Uterus (tissue), 4 donors: Measurements from ENCODE around the gene UPF1. TPM values are rescaled to one million over a fixed set of nuclear protein-coding genes. Genes with fewer than 3 reads are reported as not detected.

ENCODE experiments used
- DNase-seq, 2 donors: peaks; one replicate each; pipeline ENCODE4 v3.0.0-alpha.2; 2019 to 2020
- H3K27ac ChIP-seq, 2 donors: fragments of 200-600 bp; sonication (generic); 1 replicate in 1 of 2; 2 replicates in 1 of 2; pipeline ENCODE4 v1.5.1; 2016 to 2018
- H3K27me3 ChIP-seq, 2 donors: fragments of 200-600 bp; sonication (generic); one replicate each; pipeline ENCODE4 v1.5.1; 2018 to 2019; ENCODE audit warnings: control low read depth in 1 of 2
- H3K36me3 ChIP-seq, 2 donors: fragments of 200-600 bp; sonication (generic); one replicate each; pipeline ENCODE4 v1.5.1; 2019; ENCODE audit warnings: control low read depth in 1 of 2
- H3K4me1 ChIP-seq, 2 donors: fragments of 200-600 bp; sonication (generic); one replicate each; pipeline ENCODE4 v1.5.1; 2018 to 2019; ENCODE audit warnings: control low read depth in 1 of 2
- H3K4me3 ChIP-seq, 2 donors: fragments of 200-600 bp; sonication (generic); 1 replicate in 1 of 2; 2 replicates in 1 of 2; pipeline ENCODE4 v1.5.1; 2018 to 2019; ENCODE audit warnings: mild to moderate bottlenecking in 1 of 2
- H3K9me3 ChIP-seq, 2 donors: fragments of 200-600 bp; sonication (generic); one replicate each; pipeline ENCODE4 v1.5.1; 2019; ENCODE audit warnings: control low read depth in 1 of 2
- POLR2A ChIP-seq, 2 donors: fragments of 450-650 bp; IDR thresholded peaks; one replicate each; pipeline ENCODE4 v1.6.1; 2016; ENCODE audit warnings: antibody characterized with exemption in 2 of 2, mild to moderate bottlenecking in 1 of 2, moderate library complexity in 1 of 2
- intact Hi-C: fragments of 100-400 bp; cut with DNase I; formaldehyde crosslinking; loops from one replicate; pipeline ENCODE4 v1.15.1; 2023; ENCODE audit warnings: low total_unique reads
- total RNA-seq, 4 donors: library from RNA; depleted of rRNA in 3 of 4; stranded (reverse); fragments of >200 nt in 3 of 4; gene quantifications; one replicate each; pipeline versions ENCODE4 v1.1.0 to v1.2.4, GENCODE V29; 2014 to 2023
- TF ChIP-seq, protein P1 (sequence below), 4 experiments: fragments of 200-600 bp in 2 of 4; fragments of 450-650 bp in 2 of 4; sonication (generic) in 2 of 4; IDR thresholded peaks; one replicate each; pipeline ENCODE4 v1.5.1; 2016 to 2019; ENCODE audit warnings: antibody characterized with exemption in 4 of 4, mild to moderate bottlenecking in 2 of 4, moderate library complexity in 1 of 4
- donor health status: DM: yes; HTN: yes; CAD: no.

UPF1 gene
- total RNA-seq, 4 donors from 2014 or later = 17.9 to 105 (median 43.7) TPM

DNA sequence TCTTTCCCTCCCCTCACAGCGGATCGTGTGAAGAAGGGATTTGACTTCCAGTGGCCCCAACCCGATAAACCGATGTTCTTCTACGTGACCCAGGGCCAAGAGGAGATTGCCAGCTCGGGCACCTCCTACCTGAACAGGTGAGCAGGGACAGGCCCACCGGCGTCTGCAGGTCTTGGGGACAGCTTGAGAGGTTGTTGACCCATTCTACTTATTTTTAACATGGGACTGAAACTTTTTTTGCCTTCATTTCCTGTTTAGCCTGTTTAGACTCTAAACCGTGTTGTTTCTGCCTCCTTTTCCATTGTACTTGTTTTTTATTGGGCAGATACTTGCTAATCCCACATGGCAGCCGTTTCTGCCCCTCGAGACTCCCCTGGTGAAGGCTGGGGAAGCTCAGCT is 28.5 kb downstream of the UPF1 start:
- no peak for DNase-seq
- TF ChIP-seq POLR2A (IDR thresholded peaks at IDR 0.05) = no peak
- TF ChIP-seq, protein P1, sequence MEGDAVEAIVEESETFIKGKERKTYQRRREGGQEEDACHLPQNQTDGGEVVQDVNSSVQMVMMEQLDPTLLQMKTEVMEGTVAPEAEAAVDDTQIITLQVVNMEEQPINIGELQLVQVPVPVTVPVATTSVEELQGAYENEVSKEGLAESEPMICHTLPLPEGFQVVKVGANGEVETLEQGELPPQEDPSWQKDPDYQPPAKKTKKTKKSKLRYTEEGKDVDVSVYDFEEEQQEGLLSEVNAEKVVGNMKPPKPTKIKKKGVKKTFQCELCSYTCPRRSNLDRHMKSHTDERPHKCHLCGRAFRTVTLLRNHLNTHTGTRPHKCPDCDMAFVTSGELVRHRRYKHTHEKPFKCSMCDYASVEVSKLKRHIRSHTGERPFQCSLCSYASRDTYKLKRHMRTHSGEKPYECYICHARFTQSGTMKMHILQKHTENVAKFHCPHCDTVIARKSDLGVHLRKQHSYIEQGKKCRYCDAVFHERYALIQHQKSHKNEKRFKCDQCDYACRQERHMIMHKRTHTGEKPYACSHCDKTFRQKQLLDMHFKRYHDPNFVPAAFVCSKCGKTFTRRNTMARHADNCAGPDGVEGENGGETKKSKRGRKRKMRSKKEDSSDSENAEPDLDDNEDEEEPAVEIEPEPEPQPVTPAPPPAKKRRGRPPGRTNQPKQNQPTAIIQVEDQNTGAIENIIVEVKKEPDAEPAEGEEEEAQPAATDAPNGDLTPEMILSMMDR (IDR thresholded peaks at IDR 0.05) = no peak
- H3K4me1 ChIP-seq = no peaks in the 10 kb centered on the region
- intact Hi-C loops = no loop called here
- no peaks in the 10 kb centered on the region for H3K36me3 ChIP-seq
- no peaks in the 10 kb centered on the region for H3K9me3 ChIP-seq
- no peaks in the 10 kb centered on the region for H3K27me3 ChIP-seq
- no peak overlapping the region for H3K4me3 ChIP-seq
- H3K27ac ChIP-seq = no peak overlapping the region

- Histone ChIP-seq H3K4me3 (no peak overlapping the region), H3K9me3 (no peaks in the 10 kb centered on the region), H3K4me1 (no peaks in the 10 kb centered on the region), H3K27ac (no peak overlapping the region), H3K27me3 (no peaks in the 10 kb centered on the region), H3K36me3 (no peaks in the 10 kb centered on the region)
- no peak for TF ChIP-seq POLR2A (IDR thresholded peaks at IDR 0.05)
- TF ChIP-seq, protein P1 (IDR thresholded peaks at IDR 0.05) = no peak
- no peak for DNase-seq
- intact Hi-C loops = no loop called here
Measured at GRCh38 chr19:18860725-18861124, 29.0 kb downstream of the UPF1 start.

DNA sequence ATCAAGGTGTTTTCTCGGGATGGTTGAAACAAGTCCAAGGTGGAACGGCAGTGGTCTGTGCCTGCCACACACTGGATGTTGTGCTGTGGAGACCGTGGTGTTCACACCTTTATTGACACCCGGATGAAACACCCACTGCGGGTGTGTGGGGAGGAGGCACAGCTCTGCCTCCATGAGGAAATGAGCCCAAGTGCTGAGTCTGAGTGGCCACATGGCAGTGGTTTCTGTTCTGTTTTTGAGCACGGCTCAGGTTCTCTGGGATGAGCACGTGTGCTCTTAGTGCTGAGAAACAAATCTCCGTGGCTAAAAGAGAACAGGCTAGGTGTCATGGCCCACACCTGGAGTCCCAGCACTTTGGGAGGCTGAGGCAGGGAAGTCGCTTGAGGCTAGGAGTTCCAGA is 29.5 kb downstream of the UPF1 start:
- Histone ChIP-seq H3K4me1 (no peaks in the 10 kb centered on the region), H3K27me3 (no peaks in the 10 kb centered on the region), H3K9me3 (no peaks in the 10 kb centered on the region), H3K4me3 (no peak overlapping the region), H3K27ac (no peak overlapping the region), H3K36me3 (no peaks in the 10 kb centered on the region)
- TF ChIP-seq, protein P1 (IDR thresholded peaks at IDR 0.05) = no peak
- no peak for DNase-seq
- intact Hi-C loops = no loop called here

DNA sequence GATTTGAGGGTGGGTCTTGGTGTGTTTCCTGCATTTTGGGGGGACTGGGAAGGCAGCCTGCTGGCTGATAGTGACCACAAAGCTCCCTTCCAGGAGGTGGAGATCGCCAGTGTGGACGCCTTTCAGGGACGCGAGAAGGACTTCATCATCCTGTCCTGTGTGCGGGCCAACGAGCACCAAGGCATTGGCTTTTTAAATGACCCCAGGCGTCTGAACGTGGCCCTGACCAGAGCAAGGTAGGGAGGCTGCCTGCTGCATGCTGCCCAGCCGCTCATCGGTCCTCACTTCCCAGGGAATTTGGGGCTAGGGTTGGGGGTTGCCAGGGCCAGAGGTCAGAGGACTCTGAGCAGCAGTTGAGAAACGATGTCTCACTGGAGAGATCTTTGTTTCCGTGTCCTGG is 30.2 kb downstream of the UPF1 start:
- Histone ChIP-seq H3K4me1 (no peaks in the 10 kb centered on the region), H3K4me3 (no peak overlapping the region), H3K27ac (no peak overlapping the region), H3K9me3 (no peaks in the 10 kb centered on the region), H3K36me3 (no peaks in the 10 kb centered on the region), H3K27me3 (no peaks in the 10 kb centered on the region)
- DNase-seq = no peak
- no peak for TF ChIP-seq POLR2A (IDR thresholded peaks at IDR 0.05)
- TF ChIP-seq, protein P1 (IDR thresholded peaks at IDR 0.05) = no peak
- intact Hi-C loops = no loop called here

DNA sequence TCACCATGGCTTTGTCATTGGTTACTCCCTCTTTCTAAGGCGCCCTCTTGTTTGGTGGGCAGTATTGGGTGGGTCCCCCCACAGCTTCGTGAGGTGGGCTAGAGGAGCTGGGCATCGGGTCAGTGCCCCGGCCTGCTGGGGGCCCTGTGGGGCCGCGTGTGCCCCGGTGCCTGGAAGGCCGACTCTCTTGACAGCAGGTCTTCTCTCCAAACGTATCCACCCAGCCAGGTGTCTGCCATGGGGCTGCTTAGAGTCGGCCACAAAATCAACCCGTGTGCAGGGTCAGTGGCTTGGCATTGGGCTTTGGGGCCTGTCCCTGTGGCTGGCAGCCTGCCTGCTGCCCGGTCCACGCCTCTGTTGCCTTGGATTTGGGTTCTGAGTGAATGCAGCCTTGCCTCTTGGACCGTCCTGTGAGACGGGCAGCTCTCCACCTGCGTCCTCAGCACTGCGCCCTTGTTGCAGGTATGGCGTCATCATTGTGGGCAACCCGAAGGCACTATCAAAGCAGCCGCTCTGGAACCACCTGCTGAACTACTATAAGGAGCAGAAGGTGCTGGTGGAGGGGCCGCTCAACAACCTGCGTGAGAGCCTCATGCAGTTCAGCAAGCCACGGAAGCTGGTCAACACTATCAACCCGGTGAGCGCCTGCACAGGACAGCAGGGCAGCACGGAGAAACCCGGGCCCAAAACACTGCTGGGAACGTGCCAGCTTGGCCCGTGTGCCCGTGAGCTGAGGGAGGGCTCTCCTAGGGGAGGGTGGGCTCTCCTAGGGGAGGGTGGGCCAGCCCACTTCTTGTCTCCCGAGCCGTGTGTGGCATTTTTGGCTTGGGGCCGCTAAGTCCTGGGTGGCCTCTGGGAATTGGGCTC is 31.4 kb downstream of the UPF1 start:
- intact Hi-C loops = no loop called here
- Histone ChIP-seq H3K27ac (no peak overlapping the region), H3K36me3 (no peaks in the 10 kb centered on the region), H3K9me3 (no peaks in the 10 kb centered on the region), H3K4me3 (no peak overlapping the region), H3K4me1 (no peaks in the 10 kb centered on the region), H3K27me3 (no peaks in the 10 kb centered on the region)
- DNase-seq = no peak
- TF ChIP-seq POLR2A (IDR thresholded peaks at IDR 0.05) = no peak
- TF ChIP-seq, protein P1 (IDR thresholded peaks at IDR 0.05) = no peak
